Measurements from ENCODE around the gene BMPR1A. TPM values are rescaled to one million over a fixed set of nuclear protein-coding genes. Genes with fewer than 3 reads are reported as not detected.

The BMPR1A gene
- total RNA-seq: 10 to 100 TPM; 72.7 to 89.5 (median 84.2) TPM

GRCh38 chr10:86756511-86757112, at the start of gene BMPR1A:
Gene BMPR1A, plus strand, starts transcription at chr10:86756619. Its CDS starts 119,400 bp downstream, at chr10:86876019.
- H3K36me3 ChIP-seq: no peaks in the 10 kb centered on the region
- H3K4me3 ChIP-seq (replicated peaks in 1 of 3): peak within 1 kb of the TSS; percentile 70 to 77 (median 71)
- H3K4me1 ChIP-seq: peaks cover 15 to 29% of the 10 kb centered on the region in 2 donors
- intact Hi-C loops (cut with DNase I): no loop called here
- peak; percentile 88 to 93 for DNase-seq
- H3K27ac ChIP-seq: peak within 1 kb of the TSS; percentile 97 to 99 (median 99)
- H3K27me3 ChIP-seq: no peaks in the 10 kb centered on the region
- whole genome bisulfite sequencing, 2 donors: 0% methylated on average over 3 of the region's 85 CpGs; no CpG with 5 or more reads in 1 of the 2 donors
- no peaks in the 10 kb centered on the region for H3K9me3 ChIP-seq
- TF ChIP-seq POLR2A (IDR thresholded peaks at IDR 0.05): peak; percentile 32 to 80
- TF ChIP-seq, protein P1, sequence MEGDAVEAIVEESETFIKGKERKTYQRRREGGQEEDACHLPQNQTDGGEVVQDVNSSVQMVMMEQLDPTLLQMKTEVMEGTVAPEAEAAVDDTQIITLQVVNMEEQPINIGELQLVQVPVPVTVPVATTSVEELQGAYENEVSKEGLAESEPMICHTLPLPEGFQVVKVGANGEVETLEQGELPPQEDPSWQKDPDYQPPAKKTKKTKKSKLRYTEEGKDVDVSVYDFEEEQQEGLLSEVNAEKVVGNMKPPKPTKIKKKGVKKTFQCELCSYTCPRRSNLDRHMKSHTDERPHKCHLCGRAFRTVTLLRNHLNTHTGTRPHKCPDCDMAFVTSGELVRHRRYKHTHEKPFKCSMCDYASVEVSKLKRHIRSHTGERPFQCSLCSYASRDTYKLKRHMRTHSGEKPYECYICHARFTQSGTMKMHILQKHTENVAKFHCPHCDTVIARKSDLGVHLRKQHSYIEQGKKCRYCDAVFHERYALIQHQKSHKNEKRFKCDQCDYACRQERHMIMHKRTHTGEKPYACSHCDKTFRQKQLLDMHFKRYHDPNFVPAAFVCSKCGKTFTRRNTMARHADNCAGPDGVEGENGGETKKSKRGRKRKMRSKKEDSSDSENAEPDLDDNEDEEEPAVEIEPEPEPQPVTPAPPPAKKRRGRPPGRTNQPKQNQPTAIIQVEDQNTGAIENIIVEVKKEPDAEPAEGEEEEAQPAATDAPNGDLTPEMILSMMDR (IDR thresholded peaks at IDR 0.05): no peak

GRCh38 chr10:86706977-86707376, 49.4 kb upstream of the BMPR1A start:
- Histone ChIP-seq H3K36me3 (no peaks in the 10 kb centered on the region), H3K9me3 (no peaks in the 10 kb centered on the region), H3K4me1 (peaks cover 17 to 31% of the 10 kb centered on the region in 2 donors), H3K27me3 (no peaks in the 10 kb centered on the region), H3K4me3 (replicated peaks in 1 of 3) (no peak overlapping the region), H3K27ac (no peak overlapping the region)
- no peak for DNase-seq
- WGBS, 2 donors: 96 to 100% methylated on average over 1 of the region's 1 CpG
- TF ChIP-seq, protein P1 (IDR thresholded peaks at IDR 0.05): no peak
- TF ChIP-seq POLR2A (IDR thresholded peaks at IDR 0.05): no peak
- intact Hi-C loops (cut with DNase I): loop anchor here (5.0 kb wide), 1 partner anchor 190 kb away; no protein-coding TSS in a partner anchor

DNA sequence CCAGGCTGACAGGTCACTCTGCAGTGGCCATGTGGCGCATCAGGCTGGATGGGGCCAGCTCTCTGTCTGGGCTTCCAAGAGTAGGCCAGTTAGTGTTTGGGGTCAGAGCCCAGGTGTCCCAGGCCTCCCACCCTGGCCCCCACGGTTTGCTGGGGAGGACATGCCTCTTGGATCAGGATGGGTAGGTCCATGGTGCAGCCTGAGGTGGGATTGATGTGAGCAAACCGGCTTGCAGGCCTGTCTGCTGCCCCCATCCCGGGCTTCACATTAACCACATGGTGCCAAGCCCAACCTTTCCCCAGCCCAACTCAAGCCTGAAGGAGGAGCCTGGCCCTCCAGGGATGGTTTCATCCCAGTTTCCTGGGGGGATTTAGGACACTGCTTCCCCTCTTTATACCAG, 48.9 kb upstream of the BMPR1A start:
- no peak overlapping the region for H3K4me3 ChIP-seq (replicated peaks in 1 of 3)
- H3K36me3 ChIP-seq: no peaks in the 10 kb centered on the region
- TF ChIP-seq, protein P1 (IDR thresholded peaks at IDR 0.05): no peak
- TF ChIP-seq POLR2A (IDR thresholded peaks at IDR 0.05): no peak
- no peaks in the 10 kb centered on the region for H3K27me3 ChIP-seq
- WGBS, 2 donors: 67 to 83% methylated on average over 2 to 4 of the region's 4 CpGs
- peaks cover 17 to 36% of the 10 kb centered on the region in 2 donors for H3K4me1 ChIP-seq
- intact Hi-C loops (cut with DNase I): loop anchor here (5.0 kb wide), 1 partner anchor 190 kb away; no protein-coding TSS in a partner anchor
- peak overlapping the region in 1 of 3 donors; percentile 95 for H3K27ac ChIP-seq
- H3K9me3 ChIP-seq: no peaks in the 10 kb centered on the region
- no peak for DNase-seq

- Histone ChIP-seq H3K36me3 (no peaks in the 10 kb centered on the region), H3K27me3 (no peaks in the 10 kb centered on the region), H3K27ac (peak overlapping the region; percentile 63 to 98 (median 95)), H3K4me3 (replicated peaks in 1 of 3) (no peak overlapping the region), H3K4me1 (peaks cover 17 to 38% of the 10 kb centered on the region in 2 donors), H3K9me3 (no peaks in the 10 kb centered on the region)
- intact Hi-C loops (cut with DNase I): loop anchor here (5.0 kb wide), 1 partner anchor 189 kb away; no protein-coding TSS in a partner anchor
- no peak for TF ChIP-seq POLR2A (IDR thresholded peaks at IDR 0.05)
- TF ChIP-seq, protein P1 (IDR thresholded peaks at IDR 0.05): no peak
- DNase-seq: no peak
- 90 to 92% methylated on average over 3 to 7 of the region's 8 CpGs for WGBS, 2 donors
These were observed 48.2 kb upstream of the BMPR1A start for GRCh38 chr10:86708068-86708782.
